ENCODE measurements around the gene FOLR3.
"Not testable (repeated sequence)": the region's sequence is repeated elsewhere in the genome, so short reads cannot be mapped to it uniquely, and the experiment has no call there.

Gene FOLR3

DNA sequence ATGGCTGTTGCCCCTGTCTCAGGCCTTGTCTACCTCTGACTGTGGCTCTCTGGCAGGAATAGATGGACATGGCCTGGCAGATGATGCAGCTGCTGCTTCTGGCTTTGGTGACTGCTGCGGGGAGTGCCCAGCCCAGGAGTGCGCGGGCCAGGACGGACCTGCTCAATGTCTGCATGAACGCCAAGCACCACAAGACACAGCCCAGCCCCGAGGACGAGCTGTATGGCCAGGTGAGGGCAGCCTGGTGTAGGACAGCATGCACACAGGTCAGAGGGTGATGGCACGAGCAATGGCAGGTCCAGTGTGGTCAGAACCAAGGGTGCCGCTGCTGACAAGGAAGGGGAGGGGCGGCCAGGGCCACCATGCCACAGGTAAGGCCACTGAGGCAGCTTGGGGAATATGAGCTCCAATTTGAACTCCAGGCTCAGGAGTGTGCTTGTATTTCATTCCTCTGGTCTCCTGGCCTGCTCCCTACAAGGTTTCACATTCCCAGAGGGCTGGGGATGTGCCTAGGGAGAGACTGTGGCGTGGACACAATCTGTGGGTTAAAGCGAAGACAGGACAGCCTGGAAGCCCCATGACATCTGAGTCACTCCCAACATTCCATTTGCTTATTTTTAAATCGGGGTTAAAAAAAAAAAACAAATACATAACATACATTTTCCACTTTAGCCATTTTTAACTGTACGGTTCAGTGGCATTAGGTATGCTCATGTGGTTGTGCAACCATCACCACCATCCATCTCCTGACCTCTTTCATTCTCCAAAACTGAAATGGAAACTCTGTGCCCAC, 562 bp downstream of the FOLR3 start:
- DNase-seq (ENCODE audit: low spot score), result no peak
- no peak for TF ChIP-seq CTCF (IDR thresholded peaks at IDR 0.05; ENCODE audit: borderline replicate concordance, control extremely low read depth, extremely low read depth, insufficient read depth, missing control alignments)
- in situ Hi-C loops (cut with MboI; ENCODE audit: low sequenced_read_pairs, unreplicated experiment), result no loop called here

GRCh38 chr11:72136684-72137262, 1.2 kb downstream of the FOLR3 start:
- in situ Hi-C loops (cut with MboI; ENCODE audit: low sequenced_read_pairs, unreplicated experiment), result no loop called here
- TF ChIP-seq CTCF (IDR thresholded peaks at IDR 0.05; ENCODE audit: borderline replicate concordance, control extremely low read depth, extremely low read depth, insufficient read depth, missing control alignments), result no peak
- DNase-seq (ENCODE audit: low spot score), result no peak

- no peak for TF ChIP-seq CTCF (IDR thresholded peaks at IDR 0.05; ENCODE audit: borderline replicate concordance, control extremely low read depth, extremely low read depth, insufficient read depth, missing control alignments)
- in situ Hi-C loops (cut with MboI; ENCODE audit: low sequenced_read_pairs, unreplicated experiment), result no loop called here
- DNase-seq (ENCODE audit: low spot score), result no peak
These were observed 3.4 kb downstream of the FOLR3 start for GRCh38 chr11:72138821-72139390.

DNA sequence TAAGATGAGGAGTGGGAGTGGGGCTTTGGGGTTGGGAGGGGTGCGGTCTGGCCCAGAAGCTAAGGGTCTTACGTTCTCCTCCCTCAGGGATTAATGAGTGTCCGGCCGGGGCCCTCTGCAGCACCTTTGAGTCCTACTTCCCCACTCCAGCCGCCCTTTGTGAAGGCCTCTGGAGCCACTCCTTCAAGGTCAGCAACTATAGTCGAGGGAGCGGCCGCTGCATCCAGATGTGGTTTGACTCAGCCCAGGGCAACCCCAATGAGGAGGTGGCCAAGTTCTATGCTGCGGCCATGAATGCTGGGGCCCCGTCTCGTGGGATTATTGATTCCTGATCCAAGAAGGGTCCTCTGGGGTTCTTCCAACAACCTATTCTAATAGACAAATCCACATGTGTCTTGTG, 4.0 kb downstream of the FOLR3 start:
- DNase-seq (ENCODE audit: low spot score), result no peak
- in situ Hi-C loops (cut with MboI; ENCODE audit: low sequenced_read_pairs, unreplicated experiment), result no loop called here
- no peak for TF ChIP-seq CTCF (IDR thresholded peaks at IDR 0.05; ENCODE audit: borderline replicate concordance, control extremely low read depth, extremely low read depth, insufficient read depth, missing control alignments)

DNA sequence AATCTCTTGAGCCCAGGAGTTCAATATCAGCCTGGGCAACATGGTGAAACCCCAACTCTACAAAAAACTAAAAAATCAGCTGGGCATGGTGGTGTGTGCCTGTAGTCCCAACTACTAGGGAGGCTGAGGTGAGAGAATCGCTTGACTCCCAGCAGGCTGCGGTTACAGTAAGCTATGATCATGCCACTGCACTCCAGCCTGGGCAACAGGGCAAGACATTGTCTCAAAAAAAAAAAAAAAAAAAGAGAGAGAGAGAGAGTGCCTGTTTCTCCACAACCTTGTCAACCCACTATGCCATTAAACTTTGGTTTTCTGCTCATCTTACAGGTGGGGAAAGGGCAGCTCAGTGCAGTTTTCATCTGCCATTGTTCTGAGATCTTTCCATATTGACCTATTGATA, 5.1 kb downstream of the FOLR3 start:
- no peak for TF ChIP-seq CTCF (IDR thresholded peaks at IDR 0.05; ENCODE audit: borderline replicate concordance, control extremely low read depth, extremely low read depth, insufficient read depth, missing control alignments)
- DNase-seq (ENCODE audit: low spot score), result no peak
- in situ Hi-C loops (cut with MboI; ENCODE audit: low sequenced_read_pairs, unreplicated experiment), result no loop called here

DNA sequence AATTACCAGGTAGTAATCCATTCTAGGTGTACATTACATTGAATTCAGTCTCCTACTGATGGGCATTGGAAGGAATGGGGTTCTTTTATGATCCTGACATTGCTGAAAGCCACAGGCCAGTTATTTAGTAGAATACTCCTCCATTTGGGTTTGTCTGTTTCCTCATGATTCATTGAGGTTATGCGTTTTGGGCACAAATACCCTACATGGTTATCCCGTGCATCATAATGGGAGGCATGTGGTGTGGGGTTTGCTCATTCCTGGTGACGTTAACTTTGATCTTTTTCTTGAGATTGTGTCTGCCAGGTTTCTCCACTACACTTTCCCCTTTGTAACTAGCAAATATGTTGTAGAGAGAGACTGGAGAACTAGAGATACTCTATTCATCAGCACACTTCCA, 5.5 kb downstream of the FOLR3 start:
- TF ChIP-seq CTCF (IDR thresholded peaks at IDR 0.05; ENCODE audit: borderline replicate concordance, control extremely low read depth, extremely low read depth, insufficient read depth, missing control alignments), result no peak
- no peak for DNase-seq (ENCODE audit: low spot score)
- in situ Hi-C loops (cut with MboI; ENCODE audit: low sequenced_read_pairs, unreplicated experiment), result no loop called here

- DNase-seq (ENCODE audit: low spot score); in situ Hi-C loops (cut with MboI; ENCODE audit: low sequenced_read_pairs, unreplicated experiment): not testable (repeated sequence)
These were observed 6.6 kb downstream of the FOLR3 start for GRCh38 chr11:72142086-72142485.

GRCh38 chr11:72142543-72142942, 7.0 kb downstream of the FOLR3 start:
- DNase-seq (ENCODE audit: low spot score); in situ Hi-C loops (cut with MboI; ENCODE audit: low sequenced_read_pairs, unreplicated experiment): not testable (repeated sequence)
